RWPE1 (cell line): ENCODE data around the gene GAPDHS.

Experiments
- CTCF ChIA-PET: fragments of 350-600 bp; sonication (Branson Sonifier 250); formaldehyde crosslinking; extraction: SDS; loops from one replicate; lab custom pipeline; 2021; lab: Yijun Ruan, JAX
- POLR2A ChIA-PET: fragments of 400-600 bp; formaldehyde crosslinking; extraction: SDS; loops from one replicate; lab custom pipeline; 2020; ENCODE audit warnings: antibody characterized with exemption; ENCODE audit not compliant: low non-redundant PET; lab: Yijun Ruan, JAX
- DNase-seq: peaks from one replicate; pipeline ENCODE4 v3.0.0; 2012; ENCODE audit warnings: low spot score
- H3K27ac ChIP-seq: fragments of 450-650 bp; 2 replicates; pipeline ENCODE4 v1.5.1; 2017
- CTCF ChIP-seq: fragments of 450-650 bp; conservative IDR thresholded peaks from 2 replicates; pipeline ENCODE4 v1.5.1; 2017; ENCODE audit warnings: low read depth, mild to moderate bottlenecking

GAPDHS gene

GRCh38 chr19:35529241-35530218 is 3.7 kb upstream of the GAPDHS start:
- CTCF ChIA-PET: interaction anchor here (1.5 kb wide), 1 partner anchor 19 kb away, joined by 4 read pairs; no protein-coding TSS in a partner anchor
- no peak for TF ChIP-seq CTCF

GRCh38 chr19:35531291-35531690 is 2.0 kb upstream of the GAPDHS start:
- POLR2A ChIA-PET: interaction anchor here (0.6 kb wide), 1 partner anchor 25 kb away, joined by 3 read pairs; no protein-coding TSS in a partner anchor
- CTCF ChIA-PET: interaction anchor here (0.6 to 0.7 kb wide), 2 partner anchors 32 to 178 kb away, joined by 3 to 4 read pairs; partner anchors contain the start of gene ATP4A

More at GRCh38 chr19:35529241-35530218, 3.7 kb upstream of the GAPDHS start:
- H3K27ac ChIP-seq: no peak overlapping the region
- no peak for DNase-seq
- POLR2A ChIA-PET: no interaction called here

GRCh38 chr19:35533822-35534392 is 651 bp downstream of the GAPDHS start:
- TF ChIP-seq CTCF: no peak
- no peak overlapping the region for H3K27ac ChIP-seq
- DNase-seq: no peak
- CTCF ChIA-PET: no interaction called here
- POLR2A ChIA-PET: no interaction called here

More at GRCh38 chr19:35531291-35531690, 2.0 kb upstream of the GAPDHS start:
- no peak for TF ChIP-seq CTCF
- no peak for DNase-seq
- H3K27ac ChIP-seq: no peak overlapping the region

- H3K27ac ChIP-seq: no peak overlapping the region
- ChIA-PET CTCF (no interaction called here), POLR2A (interaction anchor here (0.6 kb wide), 1 partner anchor 115 kb away, joined by 8 read pairs; no protein-coding TSS in a partner anchor)
- TF ChIP-seq CTCF: no peak
- no peak for DNase-seq
These were observed 1.7 kb downstream of the GAPDHS start for GRCh38 chr19:35534803-35535480.

- ChIA-PET CTCF (no interaction called here), POLR2A (no interaction called here)
- no peak for TF ChIP-seq CTCF
These were observed 6.1 kb downstream of the GAPDHS start for GRCh38 chr19:35539314-35539713.

GRCh38 chr19:35539850-35540249 is 6.6 kb downstream of the GAPDHS start:
- no peak for DNase-seq
- no peak overlapping the region for H3K27ac ChIP-seq
- POLR2A ChIA-PET: no interaction called here
- TF ChIP-seq CTCF: no peak
- CTCF ChIA-PET: no interaction called here

More at GRCh38 chr19:35539314-35539713, 6.1 kb downstream of the GAPDHS start:
- DNase-seq: no peak
- no peak overlapping the region for H3K27ac ChIP-seq
